PFSK-1 (cell line): ENCODE data around the gene WDR11.

Experiments
- FOXP2 ChIP-seq: optimal IDR thresholded peaks from 2 replicates; pipeline ENCODE3; 2011; ENCODE audit warnings: borderline replicate concordance, control low read depth, inconsistent platforms; ENCODE audit not compliant: insufficient read depth; ENCODE audit errors: extremely low read length, extremely low read depth
- POLR2AphosphoS5 ChIP-seq: IDR thresholded peaks from 2 replicates; pipeline ENCODE4 v1.6.1; 2012; ENCODE audit warnings: low read depth, mild to moderate bottlenecking, control low read depth, low read length, moderate library complexity
- SIN3A ChIP-seq: IDR thresholded peaks from 2 replicates; pipeline ENCODE4 v1.6.1; 2012; ENCODE audit warnings: mild to moderate bottlenecking, low read length, moderate library complexity, borderline replicate concordance; ENCODE audit not compliant: insufficient read depth
- TAF1 ChIP-seq: IDR thresholded peaks from 2 replicates; pipeline ENCODE4 v1.6.1; 2012; ENCODE audit warnings: low read length, control low read depth, borderline replicate concordance; ENCODE audit not compliant: insufficient read depth
- TF ChIP-seq, protein P1 (sequence below), 2 experiments: IDR thresholded peaks; 2 replicates each; pipeline versions ENCODE4 v1.6.1 to v1.8.0; 2011 to 2012; ENCODE audit warnings: low read depth in 2 of 2, low read length in 2 of 2, control low read depth in 1 of 2, inconsistent platforms in 1 of 2, mild to moderate bottlenecking in 1 of 2, moderate library complexity in 1 of 2; ENCODE audit not compliant: insufficient read depth in 1 of 2

The WDR11 gene

DNA sequence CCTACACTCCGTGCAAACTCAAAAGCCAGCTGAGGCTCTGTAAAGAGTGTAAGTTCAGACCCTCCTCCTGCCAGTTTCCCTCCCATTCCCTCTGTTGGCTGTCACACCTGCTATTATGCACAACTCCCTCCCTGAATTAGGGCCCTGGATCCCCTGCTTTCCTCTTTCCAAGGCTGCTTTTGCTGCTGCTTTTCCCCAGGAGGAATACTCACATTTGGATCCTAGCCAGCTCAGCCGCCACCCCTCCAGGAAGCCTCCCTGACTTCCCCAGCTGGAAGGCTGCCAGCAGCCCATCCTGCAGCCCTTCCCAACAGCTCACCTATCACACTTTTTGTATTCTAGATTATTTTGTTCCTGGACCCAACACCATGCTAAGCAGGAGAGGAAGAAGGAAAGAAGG is 40.9 kb upstream of the WDR11 start:
- TF ChIP-seq TAF1 (no peak), SIN3A (no peak), FOXP2 (no peak), POLR2AphosphoS5 (no peak)
- TF ChIP-seq, protein P1, sequence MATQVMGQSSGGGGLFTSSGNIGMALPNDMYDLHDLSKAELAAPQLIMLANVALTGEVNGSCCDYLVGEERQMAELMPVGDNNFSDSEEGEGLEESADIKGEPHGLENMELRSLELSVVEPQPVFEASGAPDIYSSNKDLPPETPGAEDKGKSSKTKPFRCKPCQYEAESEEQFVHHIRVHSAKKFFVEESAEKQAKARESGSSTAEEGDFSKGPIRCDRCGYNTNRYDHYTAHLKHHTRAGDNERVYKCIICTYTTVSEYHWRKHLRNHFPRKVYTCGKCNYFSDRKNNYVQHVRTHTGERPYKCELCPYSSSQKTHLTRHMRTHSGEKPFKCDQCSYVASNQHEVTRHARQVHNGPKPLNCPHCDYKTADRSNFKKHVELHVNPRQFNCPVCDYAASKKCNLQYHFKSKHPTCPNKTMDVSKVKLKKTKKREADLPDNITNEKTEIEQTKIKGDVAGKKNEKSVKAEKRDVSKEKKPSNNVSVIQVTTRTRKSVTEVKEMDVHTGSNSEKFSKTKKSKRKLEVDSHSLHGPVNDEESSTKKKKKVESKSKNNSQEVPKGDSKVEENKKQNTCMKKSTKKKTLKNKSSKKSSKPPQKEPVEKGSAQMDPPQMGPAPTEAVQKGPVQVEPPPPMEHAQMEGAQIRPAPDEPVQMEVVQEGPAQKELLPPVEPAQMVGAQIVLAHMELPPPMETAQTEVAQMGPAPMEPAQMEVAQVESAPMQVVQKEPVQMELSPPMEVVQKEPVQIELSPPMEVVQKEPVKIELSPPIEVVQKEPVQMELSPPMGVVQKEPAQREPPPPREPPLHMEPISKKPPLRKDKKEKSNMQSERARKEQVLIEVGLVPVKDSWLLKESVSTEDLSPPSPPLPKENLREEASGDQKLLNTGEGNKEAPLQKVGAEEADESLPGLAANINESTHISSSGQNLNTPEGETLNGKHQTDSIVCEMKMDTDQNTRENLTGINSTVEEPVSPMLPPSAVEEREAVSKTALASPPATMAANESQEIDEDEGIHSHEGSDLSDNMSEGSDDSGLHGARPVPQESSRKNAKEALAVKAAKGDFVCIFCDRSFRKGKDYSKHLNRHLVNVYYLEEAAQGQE (IDR thresholded peaks at IDR 0.05; ENCODE audit: insufficient read depth in 1 of 2, low read depth in 2 of 2, low read length in 2 of 2) = no peak

DNA sequence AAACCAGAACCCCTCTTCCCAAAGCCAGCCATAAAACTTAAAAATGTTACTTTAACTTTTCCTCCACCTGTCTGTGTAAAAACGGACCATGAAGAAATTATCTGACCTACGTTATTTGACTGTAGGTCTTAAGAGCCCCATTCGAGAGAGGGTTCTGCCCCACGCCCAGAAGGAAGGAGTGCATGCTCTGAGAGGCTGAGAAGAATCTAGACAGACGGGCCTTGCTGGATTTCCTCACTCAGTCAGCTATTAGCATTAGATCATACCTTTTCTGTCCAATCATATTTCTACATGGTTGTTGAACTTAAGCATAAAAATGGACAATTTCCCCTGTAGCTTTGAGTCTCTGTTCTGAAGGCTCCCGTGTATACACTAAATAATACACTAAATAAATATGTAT is 38.1 kb upstream of the WDR11 start:
- TF ChIP-seq TAF1 (no peak), POLR2AphosphoS5 (no peak), FOXP2 (no peak), SIN3A (no peak)
- TF ChIP-seq, protein P1 (IDR thresholded peaks at IDR 0.05; ENCODE audit: insufficient read depth in 1 of 2, low read depth in 2 of 2, low read length in 2 of 2) = no peak

DNA sequence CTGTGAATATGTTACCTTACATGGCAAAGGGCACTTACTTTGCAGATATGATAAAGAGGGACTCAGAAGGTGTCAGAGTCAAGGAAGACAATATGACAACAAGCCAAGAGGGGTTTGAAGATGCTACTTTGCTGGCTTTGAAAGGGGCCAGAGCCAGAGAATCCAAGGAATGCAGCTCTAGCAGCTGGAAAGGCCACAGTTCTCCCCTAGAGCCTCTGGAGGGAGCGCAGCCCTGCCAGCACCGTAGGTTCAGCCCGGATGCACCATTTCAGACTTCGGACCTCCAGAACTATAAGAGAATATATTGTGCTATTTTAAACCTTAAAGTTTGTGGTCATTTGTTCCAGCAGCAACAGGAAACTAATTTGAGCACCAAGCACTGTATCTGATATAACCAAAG is 32.9 kb upstream of the WDR11 start:
- TF ChIP-seq TAF1 (no peak), FOXP2 (no peak), SIN3A (no peak)
- TF ChIP-seq, protein P1 (IDR thresholded peaks at IDR 0.05; ENCODE audit: insufficient read depth in 1 of 2, low read depth in 2 of 2, low read length in 2 of 2) = no peak

DNA sequence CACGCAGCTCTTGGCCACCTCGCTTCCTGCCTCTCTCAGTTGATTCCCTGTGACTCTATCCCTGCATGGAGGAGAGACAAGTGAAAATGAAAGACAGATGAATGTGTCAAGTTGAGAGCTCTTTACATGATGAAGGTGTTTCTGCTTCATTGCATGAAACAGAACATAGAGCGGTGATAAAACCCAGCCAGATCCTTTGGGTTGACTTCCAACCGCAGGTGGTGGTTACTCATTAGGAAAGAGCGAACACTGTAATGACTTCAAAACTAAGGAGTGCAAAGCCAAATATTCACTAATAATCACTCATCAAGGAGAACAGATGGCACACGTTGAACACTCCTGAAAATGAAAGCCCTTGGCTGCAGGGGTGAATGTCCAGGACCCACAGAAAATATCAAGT is 31.8 kb upstream of the WDR11 start:
- TF ChIP-seq TAF1 = no peak
- no peak for TF ChIP-seq SIN3A
- TF ChIP-seq POLR2AphosphoS5 = no peak

DNA sequence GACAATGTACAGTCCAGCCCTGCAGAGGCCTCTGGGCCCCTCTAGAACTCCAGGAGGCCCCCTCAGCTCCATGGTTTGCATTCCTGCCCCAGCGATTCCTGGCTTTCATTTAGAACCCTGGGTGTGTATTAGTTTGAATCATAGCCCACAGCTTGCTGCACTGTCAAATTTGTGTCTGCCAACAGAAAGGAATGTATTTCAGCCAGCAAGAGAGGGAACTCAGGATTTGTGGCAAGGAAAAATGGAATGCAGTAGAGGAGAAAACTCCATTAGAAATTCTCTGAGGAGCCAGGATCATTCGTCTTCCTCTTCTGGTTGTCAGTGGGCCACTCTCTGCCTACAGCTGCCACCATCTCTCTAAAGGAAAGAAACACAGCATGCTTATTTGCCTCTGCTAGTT is 27.9 kb upstream of the WDR11 start:
- TF ChIP-seq, protein P1 (IDR thresholded peaks at IDR 0.05; ENCODE audit: insufficient read depth in 1 of 2, low read depth in 2 of 2, low read length in 2 of 2) = no peak
- no peak for TF ChIP-seq FOXP2
- no peak for TF ChIP-seq POLR2AphosphoS5
- no peak for TF ChIP-seq TAF1
- TF ChIP-seq SIN3A = no peak
